Nephron (organoid): ENCODE measurements around the gene STOX1.
"Not testable (repeated sequence)": the region's sequence is repeated elsewhere in the genome, so short reads cannot be mapped to it uniquely, and the experiment has no call there.

Experiments used
- H3K27ac Mint-ChIP-seq, 3 experiments: 2 replicates each; pipeline ENCODE4 v1.8.0; 2020; ENCODE audit warnings: mixed read lengths in 3 of 3, mild to moderate bottlenecking in 2 of 3, moderate library complexity in 1 of 3
- H3K27me3 Mint-ChIP-seq: 2 replicates; pipeline ENCODE4 v1.8.0; 2021; ENCODE audit warnings: low read depth, mild to moderate bottlenecking, moderate library complexity, mixed read lengths
- H3K36me3 Mint-ChIP-seq: 2 replicates; pipeline ENCODE4 v1.8.0; 2020; ENCODE audit warnings: low read depth, mixed read lengths
- H3K4me1 Mint-ChIP-seq: 2 replicates; pipeline ENCODE4 v1.8.0; 2020; ENCODE audit warnings: mixed read lengths
- H3K4me3 Mint-ChIP-seq, 3 experiments: 2 replicates each; pipeline ENCODE4 v1.8.0; 2020; ENCODE audit warnings: mild to moderate bottlenecking in 3 of 3, mixed read lengths in 3 of 3, moderate library complexity in 2 of 3
- H3K9me3 Mint-ChIP-seq: 2 replicates; pipeline ENCODE4 v1.8.0; 2020; ENCODE audit warnings: mixed read lengths
- CTCF ChIP-seq, 3 experiments: fragments of 200-600 bp; sonication (generic); IDR thresholded peaks; one replicate each; pipeline ENCODE4 v1.5.0; 2021; ENCODE audit warnings: antibody characterized with exemption in 3 of 3; ENCODE audit not compliant: unreplicated experiment in 3 of 3

The STOX1 gene

GRCh38 chr10:68938884-68939283, 111.6 kb downstream of the STOX1 start:
- H3K4me3 Mint-ChIP-seq: no peak overlapping the region
- no peak overlapping the region for H3K27ac Mint-ChIP-seq
- no peak for TF ChIP-seq CTCF (IDR thresholded peaks at IDR 0.05; ENCODE audit: unreplicated experiment in 3 of 3)
- H3K27me3 Mint-ChIP-seq: no peaks in the 10 kb centered on the region
- peaks cover 5% of the 10 kb centered on the region for H3K4me1 Mint-ChIP-seq
- peaks cover 46% of the 10 kb centered on the region for H3K36me3 Mint-ChIP-seq
- H3K9me3 Mint-ChIP-seq: no peaks in the 10 kb centered on the region

GRCh38 chr10:68940917-68941316, 113.6 kb downstream of the STOX1 start:
- H3K9me3 Mint-ChIP-seq, H3K4me3 Mint-ChIP-seq, H3K4me1 Mint-ChIP-seq, H3K27me3 Mint-ChIP-seq: not testable (repeated sequence)
- Mint-ChIP-seq H3K27ac (peak overlapping the region in 1 of 3 experiments; percentile 60), H3K36me3 (peaks cover 38% of the 10 kb centered on the region)
